Ishikawa (cell line): ENCODE results near the gene SPSB4.

Source experiments
- CEBPB ChIP-seq: IDR thresholded peaks from 2 replicates; pipeline ENCODE4 v1.6.1; 2012
- CREB1 ChIP-seq: IDR thresholded peaks from 2 replicates; pipeline ENCODE4 v1.6.1; 2012; ENCODE audit warnings: low read depth
- EGR1 ChIP-seq: IDR thresholded peaks from 2 replicates; pipeline ENCODE4 v1.6.1; 2012
- EP300 ChIP-seq: IDR thresholded peaks from 2 replicates; pipeline ENCODE4 v1.6.1; 2012; ENCODE audit warnings: borderline replicate concordance
- FOXM1 ChIP-seq: IDR thresholded peaks from 2 replicates; pipeline ENCODE4 v1.6.1; 2012; ENCODE audit warnings: low read depth, borderline replicate concordance
- NFIC ChIP-seq: IDR thresholded peaks from 2 replicates; pipeline ENCODE4 v1.6.1; 2012
- RAD21 ChIP-seq: IDR thresholded peaks from 2 replicates; pipeline ENCODE4 v1.6.1; 2012; ENCODE audit warnings: low read depth
- TAF1 ChIP-seq: IDR thresholded peaks from 2 replicates; pipeline ENCODE4 v1.6.1; 2012; ENCODE audit warnings: low read depth, mild to moderate bottlenecking
- TCF12 ChIP-seq: IDR thresholded peaks from 2 replicates; pipeline ENCODE4 v1.6.1; 2012; ENCODE audit warnings: low read depth
- TEAD4 ChIP-seq: IDR thresholded peaks from 2 replicates; pipeline ENCODE4 v1.6.1; 2012
- YY1 ChIP-seq: IDR thresholded peaks from 2 replicates; pipeline ENCODE4 v1.6.1; 2012; ENCODE audit warnings: low read depth
- ZBTB7A ChIP-seq: IDR thresholded peaks from 2 replicates; pipeline ENCODE4 v1.6.1; 2012; ENCODE audit warnings: low read depth
- TF ChIP-seq, protein P1 (sequence below): IDR thresholded peaks from 2 replicates; pipeline ENCODE4 v1.6.1; 2012; ENCODE audit warnings: low read depth, mild to moderate bottlenecking
- TF ChIP-seq, protein P2 (sequence below): IDR thresholded peaks from 2 replicates; pipeline ENCODE4 v1.6.1; 2012
- TF ChIP-seq, protein P3 (sequence below): IDR thresholded peaks from 2 replicates; pipeline ENCODE4 v1.6.1; 2012

The SPSB4 gene

DNA sequence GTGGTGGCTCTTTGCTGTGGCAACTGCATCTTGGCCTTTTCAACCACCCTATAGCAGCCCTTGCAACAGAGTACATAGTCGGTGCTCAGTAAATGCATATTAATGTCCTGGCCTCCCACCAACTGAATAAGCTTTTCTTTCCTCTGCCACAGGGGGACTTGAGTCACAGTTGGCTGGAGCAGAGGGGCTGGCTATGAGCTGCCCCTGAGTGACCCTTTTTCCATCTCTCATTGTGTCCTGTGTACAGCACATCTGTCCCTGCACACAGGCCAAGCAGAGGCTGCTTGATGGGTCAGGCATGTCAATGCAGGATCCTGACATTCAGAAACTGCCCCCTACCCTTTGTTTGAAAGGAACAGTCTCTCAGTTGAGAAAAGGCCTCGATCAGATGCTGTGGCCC lies 22.4 kb downstream of the SPSB4 start:
- TF ChIP-seq, protein P1, sequence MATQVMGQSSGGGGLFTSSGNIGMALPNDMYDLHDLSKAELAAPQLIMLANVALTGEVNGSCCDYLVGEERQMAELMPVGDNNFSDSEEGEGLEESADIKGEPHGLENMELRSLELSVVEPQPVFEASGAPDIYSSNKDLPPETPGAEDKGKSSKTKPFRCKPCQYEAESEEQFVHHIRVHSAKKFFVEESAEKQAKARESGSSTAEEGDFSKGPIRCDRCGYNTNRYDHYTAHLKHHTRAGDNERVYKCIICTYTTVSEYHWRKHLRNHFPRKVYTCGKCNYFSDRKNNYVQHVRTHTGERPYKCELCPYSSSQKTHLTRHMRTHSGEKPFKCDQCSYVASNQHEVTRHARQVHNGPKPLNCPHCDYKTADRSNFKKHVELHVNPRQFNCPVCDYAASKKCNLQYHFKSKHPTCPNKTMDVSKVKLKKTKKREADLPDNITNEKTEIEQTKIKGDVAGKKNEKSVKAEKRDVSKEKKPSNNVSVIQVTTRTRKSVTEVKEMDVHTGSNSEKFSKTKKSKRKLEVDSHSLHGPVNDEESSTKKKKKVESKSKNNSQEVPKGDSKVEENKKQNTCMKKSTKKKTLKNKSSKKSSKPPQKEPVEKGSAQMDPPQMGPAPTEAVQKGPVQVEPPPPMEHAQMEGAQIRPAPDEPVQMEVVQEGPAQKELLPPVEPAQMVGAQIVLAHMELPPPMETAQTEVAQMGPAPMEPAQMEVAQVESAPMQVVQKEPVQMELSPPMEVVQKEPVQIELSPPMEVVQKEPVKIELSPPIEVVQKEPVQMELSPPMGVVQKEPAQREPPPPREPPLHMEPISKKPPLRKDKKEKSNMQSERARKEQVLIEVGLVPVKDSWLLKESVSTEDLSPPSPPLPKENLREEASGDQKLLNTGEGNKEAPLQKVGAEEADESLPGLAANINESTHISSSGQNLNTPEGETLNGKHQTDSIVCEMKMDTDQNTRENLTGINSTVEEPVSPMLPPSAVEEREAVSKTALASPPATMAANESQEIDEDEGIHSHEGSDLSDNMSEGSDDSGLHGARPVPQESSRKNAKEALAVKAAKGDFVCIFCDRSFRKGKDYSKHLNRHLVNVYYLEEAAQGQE, result no peak
- no peak for TF ChIP-seq YY1
- TF ChIP-seq FOXM1, result no peak

DNA sequence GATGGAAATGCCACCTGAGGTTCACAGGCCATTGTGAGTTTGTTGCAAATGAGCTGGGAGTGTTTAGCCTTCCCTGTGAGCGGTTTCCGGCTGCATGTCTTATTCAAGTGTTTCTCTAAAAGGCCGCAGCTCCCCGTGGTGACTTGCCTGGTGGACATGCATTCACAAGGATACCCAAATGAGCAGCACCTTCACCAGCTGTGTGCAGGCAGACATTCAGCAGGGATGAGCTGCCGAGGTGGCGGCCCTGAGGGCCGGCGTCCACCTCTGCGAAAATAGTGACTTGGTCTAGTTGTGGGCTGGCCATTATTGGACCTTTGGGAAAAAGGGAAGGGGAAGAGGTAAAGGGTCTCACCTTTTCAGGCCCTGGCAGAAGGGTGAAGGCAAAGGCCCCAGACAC lies 23.4 kb downstream of the SPSB4 start:
- no peak for TF ChIP-seq YY1
- TF ChIP-seq CREB1, result no peak
- no peak for TF ChIP-seq TCF12
- TF ChIP-seq, protein P2, sequence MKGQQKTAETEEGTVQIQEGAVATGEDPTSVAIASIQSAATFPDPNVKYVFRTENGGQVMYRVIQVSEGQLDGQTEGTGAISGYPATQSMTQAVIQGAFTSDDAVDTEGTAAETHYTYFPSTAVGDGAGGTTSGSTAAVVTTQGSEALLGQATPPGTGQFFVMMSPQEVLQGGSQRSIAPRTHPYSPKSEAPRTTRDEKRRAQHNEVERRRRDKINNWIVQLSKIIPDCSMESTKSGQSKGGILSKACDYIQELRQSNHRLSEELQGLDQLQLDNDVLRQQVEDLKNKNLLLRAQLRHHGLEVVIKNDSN, result no peak
- TF ChIP-seq CEBPB, result no peak
- TF ChIP-seq FOXM1, result no peak
- no peak for TF ChIP-seq TAF1
- TF ChIP-seq, protein P3, sequence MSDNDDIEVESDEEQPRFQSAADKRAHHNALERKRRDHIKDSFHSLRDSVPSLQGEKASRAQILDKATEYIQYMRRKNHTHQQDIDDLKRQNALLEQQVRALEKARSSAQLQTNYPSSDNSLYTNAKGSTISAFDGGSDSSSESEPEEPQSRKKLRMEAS, result no peak
- TF ChIP-seq TEAD4, result no peak
- no peak for TF ChIP-seq EP300
- TF ChIP-seq, protein P1, result no peak
- no peak for TF ChIP-seq NFIC
- no peak for TF ChIP-seq EGR1
- no peak for TF ChIP-seq ZBTB7A
- no peak for TF ChIP-seq RAD21

DNA sequence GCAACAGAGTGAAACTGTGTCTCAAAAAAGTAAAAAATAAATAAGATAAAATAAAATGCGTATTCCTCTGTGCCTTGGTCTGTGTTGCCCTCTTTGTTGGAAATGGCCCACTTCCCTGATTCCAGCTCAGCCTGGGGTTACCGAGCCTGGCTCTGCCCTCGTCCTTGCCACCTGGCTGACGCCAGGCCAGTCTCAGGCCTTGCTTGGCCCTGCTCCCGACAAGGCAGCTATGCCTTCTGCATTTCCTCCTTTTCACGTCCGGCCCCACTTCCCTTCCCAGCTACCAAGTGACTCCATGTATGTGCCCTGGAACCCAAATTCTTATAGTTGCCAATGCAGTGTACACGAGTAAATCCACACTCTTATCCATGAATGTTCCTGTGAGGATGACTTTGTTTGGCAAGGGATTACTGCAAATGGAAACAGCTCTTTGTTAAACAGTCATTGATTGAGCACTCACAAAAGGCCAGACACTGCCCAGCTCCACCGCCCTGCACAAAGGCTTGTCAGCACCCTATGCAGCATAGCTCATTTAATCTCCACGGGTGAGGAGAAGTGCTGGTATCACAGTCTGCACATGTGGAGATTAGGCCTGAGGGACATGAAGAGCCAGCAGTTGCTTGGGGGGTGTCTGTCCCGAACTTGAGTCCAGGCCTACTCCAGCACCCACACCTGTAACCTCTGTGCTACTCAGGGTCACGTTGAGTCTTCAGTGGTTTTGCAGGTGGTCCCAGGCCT lies 25.1 kb downstream of the SPSB4 start:
- TF ChIP-seq ZBTB7A, result no peak
- no peak for TF ChIP-seq RAD21
- no peak for TF ChIP-seq TCF12
- TF ChIP-seq FOXM1, result no peak
- no peak for TF ChIP-seq TEAD4
- TF ChIP-seq YY1, result no peak
- TF ChIP-seq CREB1, result no peak
- no peak for TF ChIP-seq CEBPB
- TF ChIP-seq EGR1, result no peak
- TF ChIP-seq, protein P2, result no peak
- no peak for TF ChIP-seq NFIC
- TF ChIP-seq, protein P1, result no peak

DNA sequence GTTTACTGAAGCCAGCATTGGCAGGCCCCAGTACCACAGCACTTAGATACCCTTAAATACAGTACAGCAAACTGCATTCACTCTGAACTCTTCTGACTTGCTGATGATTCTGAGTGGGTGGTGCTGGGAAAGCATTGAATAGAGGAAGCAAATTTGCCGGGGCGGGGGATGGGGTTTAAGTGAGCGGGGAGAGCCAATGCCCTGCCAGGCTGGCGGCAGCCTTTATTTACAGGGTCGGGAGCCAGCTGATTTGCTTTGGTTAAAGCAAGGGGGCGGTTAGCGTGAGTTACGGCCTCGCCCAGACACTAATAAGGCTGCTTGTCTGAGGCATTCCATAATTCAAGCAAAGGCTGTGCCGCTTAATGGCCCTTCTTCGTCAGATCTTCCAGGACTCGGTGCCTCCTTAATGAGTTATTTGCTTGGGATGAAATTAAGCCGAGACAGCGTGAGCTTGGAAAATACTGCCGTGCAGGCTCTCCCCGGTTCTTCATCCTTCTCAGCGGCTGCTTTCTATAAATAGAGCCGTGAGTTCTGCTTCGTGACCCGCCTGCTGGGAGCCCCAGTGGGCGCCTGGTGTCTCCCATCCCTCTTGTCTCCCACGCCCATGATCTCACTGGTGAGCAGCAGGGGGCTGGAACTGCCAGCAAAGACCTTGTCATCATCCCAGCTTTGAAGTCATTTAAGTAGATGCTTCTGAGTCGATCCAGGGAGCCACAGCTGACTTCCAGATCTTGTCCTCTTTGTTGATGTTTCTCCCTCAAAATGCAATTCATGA lies 25.8 kb downstream of the SPSB4 start:
- TF ChIP-seq CEBPB (no peak), YY1 (no peak), CREB1 (no peak), TEAD4 (no peak), TCF12 (no peak), FOXM1 (no peak), RAD21 (no peak), EGR1 (no peak), EP300 (no peak), NFIC (no peak), TAF1 (no peak)
- TF ChIP-seq, protein P3, result no peak
- TF ChIP-seq, protein P2, result no peak
- TF ChIP-seq, protein P1, result no peak
